OCI-LY7 (cell line): ENCODE data around the gene GFAP.

Source experiments
- CTCF ChIP-seq: fragments of 200-600 bp; sonication (generic); conservative IDR thresholded peaks from 2 replicates; pipeline ENCODE4 v1.5.1; 2014; ENCODE audit warnings: mild to moderate bottlenecking, antibody characterized with exemption, low read length, moderate library complexity, mixed read lengths
- EZH2phosphoT487 ChIP-seq: fragments of 200-600 bp; sonication (generic); IDR thresholded peaks from 2 replicates; pipeline ENCODE4 v1.6.1; 2018; ENCODE audit warnings: low read depth, borderline replicate concordance, mild to moderate bottlenecking, mixed run types, antibody characterized with exemption, low read length, moderate library complexity, mixed read lengths

GRCh38 chr17:44901411-44901921, 13.8 kb downstream of the GFAP start:
- TF ChIP-seq EZH2phosphoT487 (no peak), CTCF (0 out of 2 replicates have a peak, but pooled peaks have one; percentile 12)
